Tibial artery (tissue), 4 donors: ENCODE measurements around the gene FAM83D.

ENCODE experiments used
- DNase-seq, 2 donors: peaks; one replicate each; pipeline ENCODE4 v3.0.0-alpha.2; 2019
- H3K27ac ChIP-seq, 2 donors: fragments of 200-600 bp; sonication (generic) in 1 of 2; 1 replicate in 1 of 2; 2 replicates in 1 of 2; pipeline ENCODE4 v1.5.1; 2018 to 2019; ENCODE audit warnings: mild to moderate bottlenecking in 1 of 2
- H3K27me3 ChIP-seq, 2 donors: fragments of 200-600 bp; sonication (generic) in 1 of 2; one replicate each; pipeline versions ENCODE4 v1.5.1 to v1.6.0; 2016 to 2019
- H3K36me3 ChIP-seq, 3 donors: fragments of 200-600 bp; sonication (generic) in 2 of 3; one replicate each; pipeline ENCODE4 v1.5.1; 2016 to 2019; ENCODE audit warnings: mild to moderate bottlenecking in 2 of 3
- H3K4me1 ChIP-seq, 4 donors: fragments of 200-600 bp; sonication (generic) in 2 of 4; 1 replicate in 3 of 4; 2 replicates in 1 of 4; pipeline ENCODE4 v1.5.1; 2016 to 2019
- H3K4me3 ChIP-seq, 2 donors: fragments of 200-600 bp; sonication (generic) in 1 of 2; 1 replicate in 1 of 2; 2 replicates in 1 of 2; pipeline ENCODE4 v1.5.1; 2018 to 2019; ENCODE audit warnings: mild to moderate bottlenecking in 2 of 2
- H3K9me3 ChIP-seq, 3 donors: fragments of 200-600 bp; sonication (generic) in 1 of 3; one replicate each; pipeline ENCODE4 v1.5.1; 2016 to 2019
- CTCF ChIP-seq, 2 experiments: fragments of 200-600 bp in 1 of 2; fragments of 450-650 bp in 1 of 2; IDR thresholded peaks; one replicate each; pipeline ENCODE4 v1.5.1; 2017 to 2019; ENCODE audit warnings: antibody characterized with exemption in 2 of 2, mild to moderate bottlenecking in 1 of 2, moderate library complexity in 1 of 2
- intact Hi-C: fragments of 100-400 bp; cut with DNase I; formaldehyde crosslinking; loops from one replicate; pipeline ENCODE4 v1.15.0; 2023; ENCODE audit warnings: low total_unique reads

Gene FAM83D

GRCh38 chr20:38961530-38962043 lies 35.4 kb downstream of the FAM83D start:
- Histone ChIP-seq H3K27ac (peak overlapping the region; percentile 79 to 91), H3K36me3 (no peaks in the 10 kb centered on the region), H3K27me3 (no peaks in the 10 kb centered on the region), H3K9me3 (no peaks in the 10 kb centered on the region), H3K4me1 (peaks cover 0 to 16% (median 9%) of the 10 kb centered on the region in 4 donors), H3K4me3 (peak overlapping the region; percentile 76 to 91)
- peak in 1 of 2 experiments; percentile 13 for TF ChIP-seq CTCF (IDR thresholded peaks at IDR 0.05)
- intact Hi-C loops, result loop anchor here (5.0 kb wide), 1 partner anchor 34 kb away; the partner anchor contains the start of gene FAM83D
- DNase-seq, result no peak

GRCh38 chr20:38962044-38962927 lies 36.1 kb downstream of the FAM83D start, which contains the start of gene DHX35:
Gene DHX35 (plus strand): TSS chr20:38962344. CDS start chr20:38962368, 24 bp downstream.
- H3K36me3 ChIP-seq, result no peaks in the 10 kb centered on the region
- H3K9me3 ChIP-seq, result no peaks in the 10 kb centered on the region
- peak; percentile 5 to 27 for TF ChIP-seq CTCF (IDR thresholded peaks at IDR 0.05)
- intact Hi-C loops, result loop anchor here (5.0 kb wide), 1 partner anchor 35 kb away; the partner anchor contains the start of gene FAM83D
- peak within 1 kb of the TSS; percentile 79 to 91 for H3K27ac ChIP-seq
- peak within 1 kb of the TSS; percentile 76 to 91 for H3K4me3 ChIP-seq
- no peaks in the 10 kb centered on the region for H3K27me3 ChIP-seq
- DNase-seq, result peak; percentile 96 to 99
- peaks cover 0 to 16% (median 9%) of the 10 kb centered on the region in 4 donors for H3K4me1 ChIP-seq

GRCh38 chr20:38962928-38963401 lies 36.7 kb downstream of the FAM83D start:
- no peak for TF ChIP-seq CTCF (IDR thresholded peaks at IDR 0.05)
- Histone ChIP-seq H3K4me3 (peak overlapping the region; percentile 76 to 91), H3K4me1 (peaks cover 0 to 16% (median 9%) of the 10 kb centered on the region in 4 donors), H3K27ac (peak overlapping the region; percentile 79 to 91), H3K27me3 (no peaks in the 10 kb centered on the region), H3K36me3 (no peaks in the 10 kb centered on the region), H3K9me3 (no peaks in the 10 kb centered on the region)
- no peak for DNase-seq
- intact Hi-C loops, result loop anchor here (5.0 kb wide), 1 partner anchor 36 kb away; the partner anchor contains the start of gene FAM83D

GRCh38 chr20:38963745-38964144 lies 37.5 kb downstream of the FAM83D start:
- Histone ChIP-seq H3K9me3 (no peaks in the 10 kb centered on the region), H3K4me3 (no peak overlapping the region), H3K27me3 (no peaks in the 10 kb centered on the region), H3K36me3 (peaks cover 0 to 2% (median 0%) of the 10 kb centered on the region in 3 donors), H3K27ac (no peak overlapping the region), H3K4me1 (peaks cover 0 to 16% (median 9%) of the 10 kb centered on the region in 4 donors)
- intact Hi-C loops, result loop anchor here (2.0 to 5.0 kb wide), 2 partner anchors 36 to 75 kb away; partner anchors contain the start of gene FAM83D
- TF ChIP-seq CTCF (IDR thresholded peaks at IDR 0.05), result no peak
- no peak for DNase-seq

GRCh38 chr20:38965264-38965663 lies 39.0 kb downstream of the FAM83D start:
- intact Hi-C loops, result loop anchor here (2.0 kb wide), 1 partner anchor 74 kb away; no protein-coding TSS in a partner anchor
- H3K36me3 ChIP-seq, result peaks cover 0 to 15% (median 9%) of the 10 kb centered on the region in 3 donors
- no peak for TF ChIP-seq CTCF (IDR thresholded peaks at IDR 0.05)
- no peaks in the 10 kb centered on the region for H3K27me3 ChIP-seq
- H3K27ac ChIP-seq, result no peak overlapping the region
- DNase-seq, result no peak
- H3K4me3 ChIP-seq, result no peak overlapping the region
- H3K9me3 ChIP-seq, result no peaks in the 10 kb centered on the region
- peaks cover 0 to 16% (median 9%) of the 10 kb centered on the region in 4 donors for H3K4me1 ChIP-seq
